ENCODE data around the gene RPS26. TPM values are rescaled to one million over a fixed set of nuclear protein-coding genes. Genes with fewer than 3 reads are reported as not detected.

The RPS26 gene
- total and polyA plus RNA-seq, 2 of the 13 experiments (the other 11 are each of a cell fraction or from before 2014, with no cell fraction given) = 150 to 421 TPM

GRCh38 chr12:56010111-56010570, 31.6 kb upstream of the RPS26 start (continued):
- TF ChIP-seq, protein P1, sequence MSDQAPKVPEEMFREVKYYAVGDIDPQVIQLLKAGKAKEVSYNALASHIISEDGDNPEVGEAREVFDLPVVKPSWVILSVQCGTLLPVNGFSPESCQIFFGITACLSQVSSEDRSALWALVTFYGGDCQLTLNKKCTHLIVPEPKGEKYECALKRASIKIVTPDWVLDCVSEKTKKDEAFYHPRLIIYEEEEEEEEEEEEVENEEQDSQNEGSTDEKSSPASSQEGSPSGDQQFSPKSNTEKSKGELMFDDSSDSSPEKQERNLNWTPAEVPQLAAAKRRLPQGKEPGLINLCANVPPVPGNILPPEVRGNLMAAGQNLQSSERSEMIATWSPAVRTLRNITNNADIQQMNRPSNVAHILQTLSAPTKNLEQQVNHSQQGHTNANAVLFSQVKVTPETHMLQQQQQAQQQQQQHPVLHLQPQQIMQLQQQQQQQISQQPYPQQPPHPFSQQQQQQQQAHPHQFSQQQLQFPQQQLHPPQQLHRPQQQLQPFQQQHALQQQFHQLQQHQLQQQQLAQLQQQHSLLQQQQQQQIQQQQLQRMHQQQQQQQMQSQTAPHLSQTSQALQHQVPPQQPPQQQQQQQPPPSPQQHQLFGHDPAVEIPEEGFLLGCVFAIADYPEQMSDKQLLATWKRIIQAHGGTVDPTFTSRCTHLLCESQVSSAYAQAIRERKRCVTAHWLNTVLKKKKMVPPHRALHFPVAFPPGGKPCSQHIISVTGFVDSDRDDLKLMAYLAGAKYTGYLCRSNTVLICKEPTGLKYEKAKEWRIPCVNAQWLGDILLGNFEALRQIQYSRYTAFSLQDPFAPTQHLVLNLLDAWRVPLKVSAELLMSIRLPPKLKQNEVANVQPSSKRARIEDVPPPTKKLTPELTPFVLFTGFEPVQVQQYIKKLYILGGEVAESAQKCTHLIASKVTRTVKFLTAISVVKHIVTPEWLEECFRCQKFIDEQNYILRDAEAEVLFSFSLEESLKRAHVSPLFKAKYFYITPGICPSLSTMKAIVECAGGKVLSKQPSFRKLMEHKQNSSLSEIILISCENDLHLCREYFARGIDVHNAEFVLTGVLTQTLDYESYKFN (CRISPR knock-in tag; conservative IDR thresholded peaks at IDR 0.05) = peak; percentile 86
- no peak for TF ChIP-seq DR1 (CRISPR knock-in tag; IDR thresholded peaks at IDR 0.05)
- TF ChIP-seq SRY (CRISPR knock-in tag; IDR thresholded peaks at IDR 0.05) = no peak
- TF ChIP-seq PCBP2 (optimal IDR thresholded peaks at IDR 0.05; ENCODE audit: low read depth, low read length, poor library complexity, severe bottlenecking) = no peak
- TF ChIP-seq, protein P2, sequence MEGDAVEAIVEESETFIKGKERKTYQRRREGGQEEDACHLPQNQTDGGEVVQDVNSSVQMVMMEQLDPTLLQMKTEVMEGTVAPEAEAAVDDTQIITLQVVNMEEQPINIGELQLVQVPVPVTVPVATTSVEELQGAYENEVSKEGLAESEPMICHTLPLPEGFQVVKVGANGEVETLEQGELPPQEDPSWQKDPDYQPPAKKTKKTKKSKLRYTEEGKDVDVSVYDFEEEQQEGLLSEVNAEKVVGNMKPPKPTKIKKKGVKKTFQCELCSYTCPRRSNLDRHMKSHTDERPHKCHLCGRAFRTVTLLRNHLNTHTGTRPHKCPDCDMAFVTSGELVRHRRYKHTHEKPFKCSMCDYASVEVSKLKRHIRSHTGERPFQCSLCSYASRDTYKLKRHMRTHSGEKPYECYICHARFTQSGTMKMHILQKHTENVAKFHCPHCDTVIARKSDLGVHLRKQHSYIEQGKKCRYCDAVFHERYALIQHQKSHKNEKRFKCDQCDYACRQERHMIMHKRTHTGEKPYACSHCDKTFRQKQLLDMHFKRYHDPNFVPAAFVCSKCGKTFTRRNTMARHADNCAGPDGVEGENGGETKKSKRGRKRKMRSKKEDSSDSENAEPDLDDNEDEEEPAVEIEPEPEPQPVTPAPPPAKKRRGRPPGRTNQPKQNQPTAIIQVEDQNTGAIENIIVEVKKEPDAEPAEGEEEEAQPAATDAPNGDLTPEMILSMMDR (CRISPR knock-in tag; IDR thresholded peaks at IDR 0.05) = no peak
- TF ChIP-seq HNF4A (CRISPR knock-in tag; IDR thresholded peaks at IDR 0.05) = peak; percentile 85
- 0 out of 2 replicates have a peak, but pooled peaks have one; percentile 20 for TF ChIP-seq ZNF556 (CRISPR knock-in tag; IDR thresholded peaks at IDR 0.05; ENCODE audit: borderline replicate concordance)
- TF ChIP-seq TEAD3 (CRISPR knock-in tag; optimal IDR thresholded peaks at IDR 0.05; ENCODE audit: borderline replicate concordance) = peak; percentile 83
- no peak for TF ChIP-seq CBX1 (IDR thresholded peaks at IDR 0.05; ENCODE audit: low read depth)
- no peak for TF ChIP-seq ZFAT (CRISPR knock-in tag; conservative IDR thresholded peaks at IDR 0.05)
- peak; percentile 83 for TF ChIP-seq ERF (CRISPR knock-in tag; IDR thresholded peaks at IDR 0.05)
- peak in 1 of 2 experiments; percentile 93; a peak in 2 of 4 replicates for TF ChIP-seq ATF4 (CRISPR knock-in tag; IDR thresholded peaks at IDR 0.05)
- TF ChIP-seq NR2F1 (CRISPR knock-in tag; IDR thresholded peaks at IDR 0.05) = peak; percentile 66 to 73
- peak; percentile 61; the same call in 1 of the 2 replicates for TF ChIP-seq NFIC (IDR thresholded peaks at IDR 0.05; ENCODE audit: low read length)
- TF ChIP-seq ATF1 (CRISPR knock-in tag; IDR thresholded peaks at IDR 0.05) = peak; percentile 23; the same call in 1 of the 2 replicates
- no peak for TF ChIP-seq DMTF1 (CRISPR knock-in tag; IDR thresholded peaks at IDR 0.05)
- TF ChIP-seq TARDBP (CRISPR knock-in tag; IDR thresholded peaks at IDR 0.05) = peak; percentile 74; the same call in 1 of the 2 replicates
- TF ChIP-seq ISL2 (CRISPR knock-in tag; IDR thresholded peaks at IDR 0.05) = peak; percentile 72; the same call in 1 of the 2 replicates
- no peak for TF ChIP-seq SOX6 (IDR thresholded peaks at IDR 0.05)
- TF ChIP-seq SOX6 (CRISPR knock-in tag; IDR thresholded peaks at IDR 0.05) = peak; percentile 96
- TF ChIP-seq CEBPG (CRISPR knock-in tag; IDR thresholded peaks at IDR 0.05) = peak; percentile 97
- TF ChIP-seq HDAC1 (CRISPR knock-in tag; IDR thresholded peaks at IDR 0.05) = peak; percentile 54; the same call in 1 of the 2 replicates
- no peak for TF ChIP-seq GLI4 (CRISPR knock-in tag; IDR thresholded peaks at IDR 0.05; ENCODE audit: borderline replicate concordance)
- TF ChIP-seq KDM1A (CRISPR knock-in tag; IDR thresholded peaks at IDR 0.05) = peak; percentile 32; the same call in 1 of the 2 replicates
